Hepatocyte (in vitro differentiated cells): Measurements from ENCODE around the gene DTX3. TPM values are rescaled to one million over a fixed set of nuclear protein-coding genes. Genes with fewer than 3 reads are reported as not detected.

Source experiments
- DNase-seq: peaks from one replicate; pipeline ENCODE4 v3.0.0-alpha.2; 2016; ENCODE audit warnings: low spot score
- H2AFZ ChIP-seq: fragments of 200-600 bp; sonication (generic); 2 replicates; pipeline ENCODE4 v1.6.0; 2016; ENCODE audit warnings: antibody characterized with exemption, mild to moderate bottlenecking
- H3K27ac ChIP-seq: fragments of 200-600 bp; sonication (generic); 2 replicates; pipeline ENCODE4 v1.5.1; 2016; ENCODE audit warnings: mild to moderate bottlenecking
- H3K27me3 ChIP-seq: fragments of 200-600 bp; sonication (generic); 2 replicates; pipeline ENCODE4 v1.6.1; 2016
- H3K36me3 ChIP-seq: fragments of 200-600 bp; sonication (generic); replicated peaks from 2 replicates; pipeline ENCODE4 v1.5.1; 2016; ENCODE audit warnings: low read depth; ENCODE audit not compliant: insufficient read depth
- H3K4me1 ChIP-seq: fragments of 200-600 bp; sonication (generic); 2 replicates; pipeline ENCODE4 v1.5.1; 2016; ENCODE audit warnings: mild to moderate bottlenecking, moderate library complexity; ENCODE audit not compliant: insufficient read depth
- H3K4me2 ChIP-seq: fragments of 200-600 bp; sonication (generic); 2 replicates; pipeline ENCODE4 v1.6.0; 2016
- H3K4me3 ChIP-seq: fragments of 200-600 bp; sonication (generic); 2 replicates; pipeline ENCODE4 v1.5.1; 2016; ENCODE audit warnings: mild to moderate bottlenecking
- H3K79me2 ChIP-seq: fragments of 200-600 bp; sonication (generic); 2 replicates; pipeline ENCODE4 v1.6.0; 2017; ENCODE audit warnings: mild to moderate bottlenecking
- H3K9me2 ChIP-seq: fragments of 200-600 bp; sonication (generic); replicated peaks from 2 replicates; pipeline ENCODE4 v1.6.0; 2017; ENCODE audit warnings: mild to moderate bottlenecking; ENCODE audit not compliant: insufficient read depth
- H3K9me3 ChIP-seq: fragments of 200-600 bp; sonication (generic); 2 replicates; pipeline ENCODE4 v1.5.1; 2016; ENCODE audit warnings: low read depth, mild to moderate bottlenecking
- H4K20me1 ChIP-seq: fragments of 200-600 bp; sonication (generic); 2 replicates; pipeline ENCODE4 v1.6.0; 2016; ENCODE audit warnings: mild to moderate bottlenecking; ENCODE audit not compliant: insufficient read depth, poor library complexity, severe bottlenecking
- CTCF ChIP-seq: fragments of 200-600 bp; sonication (generic); IDR thresholded peaks from 2 replicates; pipeline ENCODE4 v1.5.1; 2016; ENCODE audit warnings: antibody characterized with exemption, mild to moderate bottlenecking; ENCODE audit not compliant: poor library complexity
- EZH2 ChIP-seq: fragments of 200-600 bp; sonication (generic); IDR thresholded peaks from 2 replicates; pipeline ENCODE4 v1.6.1; 2016; ENCODE audit warnings: antibody characterized with exemption, mild to moderate bottlenecking, borderline replicate concordance
- EZH2phosphoT487 ChIP-seq: fragments of 200-600 bp; sonication (generic); IDR thresholded peaks from one replicate; pipeline ENCODE4 v1.6.1; 2018; ENCODE audit warnings: antibody characterized with exemption, mild to moderate bottlenecking, low read depth, moderate library complexity; ENCODE audit not compliant: unreplicated experiment, severe bottlenecking
- WGBS: methylation state at CpG from one replicate; pipeline ENCODE4 v1.1.6; 2016; ENCODE audit warnings: low lambda C conversion rate; ENCODE audit errors: missing lambda C conversion rate; 5-methylcytosine and 5-hydroxymethylcytosine counted together
- polyA plus RNA-seq: library from polyadenylated mRNA; unstranded; fragments of >200 nt; fragmentation: Nextera tagmentation; extraction: Ambion mirVana; gene quantifications from 2 replicates; pipeline ENCODE4 v1.2.1, GENCODE V29; 2016
- total RNA-seq: library from RNA; depleted of rRNA; stranded (reverse); fragments of >200 nt; gene quantifications from 2 replicates; pipeline ENCODE4 v1.2.3, GENCODE V29; 2014

DTX3 gene
- total and polyA plus RNA-seq, 2 experiments from 2014 or later: 19.9 to 31.2 TPM

GRCh38 chr12:57628280-57629191 is 23.9 kb downstream of the DTX3 start:
- no peak overlapping the region for H2AFZ ChIP-seq
- H3K4me1 ChIP-seq: peaks cover 6% of the 10 kb centered on the region
- no peaks in the 10 kb centered on the region for H3K9me2 ChIP-seq
- no peaks in the 10 kb centered on the region for H3K79me2 ChIP-seq
- no peak overlapping the region for H3K27ac ChIP-seq
- peaks cover 98% of the 10 kb centered on the region for H3K27me3 ChIP-seq
- H3K4me3 ChIP-seq: no peak overlapping the region
- TF ChIP-seq EZH2phosphoT487: peak; percentile 7
- TF ChIP-seq EZH2: no peak
- no peaks in the 10 kb centered on the region for H3K36me3 ChIP-seq
- H3K4me2 ChIP-seq: no peak overlapping the region
- no peak for DNase-seq
- no peaks in the 10 kb centered on the region for H3K9me3 ChIP-seq
- no peaks in the 10 kb centered on the region for H4K20me1 ChIP-seq
- 79% methylated on average over 29 of the region's 29 CpGs for WGBS

- H3K9me3 ChIP-seq: no peaks in the 10 kb centered on the region
- no peak overlapping the region for H2AFZ ChIP-seq
- no peak overlapping the region for H3K27ac ChIP-seq
- H3K27me3 ChIP-seq: peaks cover 96% of the 10 kb centered on the region
- 81% methylated on average over 5 of the region's 5 CpGs for WGBS
- no peaks in the 10 kb centered on the region for H4K20me1 ChIP-seq
- DNase-seq: no peak
- H3K4me1 ChIP-seq: peaks cover 6% of the 10 kb centered on the region
- H3K79me2 ChIP-seq: no peaks in the 10 kb centered on the region
- no peaks in the 10 kb centered on the region for H3K9me2 ChIP-seq
- no peaks in the 10 kb centered on the region for H3K36me3 ChIP-seq
- no peak overlapping the region for H3K4me3 ChIP-seq
- TF ChIP-seq CTCF (no peak), EZH2 (no peak), EZH2phosphoT487 (no peak)
- no peak overlapping the region for H3K4me2 ChIP-seq
These were observed 25.4 kb downstream of the DTX3 start for GRCh38 chr12:57629897-57630471.

- no peaks in the 10 kb centered on the region for H3K36me3 ChIP-seq
- no peak overlapping the region for H3K27ac ChIP-seq
- H3K27me3 ChIP-seq: peaks cover 94% of the 10 kb centered on the region
- no peak overlapping the region for H3K4me3 ChIP-seq
- DNase-seq: no peak
- H3K4me2 ChIP-seq: no peak overlapping the region
- no peaks in the 10 kb centered on the region for H3K79me2 ChIP-seq
- TF ChIP-seq CTCF (no peak), EZH2phosphoT487 (no peak), EZH2 (no peak)
- WGBS: 70% methylated on average over 6 of the region's 6 CpGs
- no peaks in the 10 kb centered on the region for H3K9me3 ChIP-seq
- no peak overlapping the region for H2AFZ ChIP-seq
- H3K9me2 ChIP-seq: no peaks in the 10 kb centered on the region
- H3K4me1 ChIP-seq: peaks cover 6% of the 10 kb centered on the region
- H4K20me1 ChIP-seq: no peaks in the 10 kb centered on the region
These were observed 26.3 kb downstream of the DTX3 start for GRCh38 chr12:57630891-57631433.
